22Rv1 (cell line): ENCODE measurements around the gene POPDC3.
"Not testable (repeated sequence)": the region's sequence is repeated elsewhere in the genome, so short reads cannot be mapped to it uniquely, and the experiment has no call there.

Experiments used
- H3K27ac ChIP-seq: fragments of 450-650 bp; 2 replicates; pipeline ENCODE4 v1.5.1; 2017
- ZFX ChIP-seq: fragments of 450-650 bp; IDR thresholded peaks from 2 replicates; pipeline ENCODE4 v1.6.1; 2017; ENCODE audit warnings: antibody characterized with exemption, borderline replicate concordance
- TF ChIP-seq, protein P1 (sequence below): fragments of 450-650 bp; IDR thresholded peaks from 2 replicates; pipeline ENCODE4 v1.5.1; 2017; ENCODE audit warnings: mild to moderate bottlenecking

POPDC3 gene

DNA sequence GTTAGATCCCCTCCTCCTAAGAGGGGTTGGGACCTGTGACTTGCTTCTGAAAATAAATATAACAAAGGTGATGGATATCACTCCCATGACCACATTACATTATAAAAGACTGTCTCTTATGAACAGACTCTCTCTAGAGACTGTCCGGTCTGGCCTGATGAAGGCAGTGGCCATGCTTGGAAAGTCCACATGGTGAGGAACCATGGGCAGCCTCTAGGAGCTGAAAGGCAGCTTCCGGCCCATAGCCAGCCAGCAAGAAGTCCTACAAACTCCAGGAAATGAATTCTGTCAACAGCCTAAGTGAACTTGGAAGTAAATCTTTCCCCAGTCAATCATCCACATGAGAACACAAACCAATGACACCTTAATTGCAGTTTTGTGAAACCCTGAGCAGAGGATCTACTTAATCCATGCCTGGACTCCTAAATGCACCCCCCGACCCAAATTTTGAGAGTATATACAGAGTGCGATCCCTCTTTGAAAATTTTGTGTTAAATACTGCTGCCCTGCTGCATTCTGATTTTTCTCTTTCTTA lies 2.2 kb upstream of the POPDC3 start:
- H3K27ac ChIP-seq: no peak overlapping the region
- TF ChIP-seq ZFX: no peak
- TF ChIP-seq, protein P1, sequence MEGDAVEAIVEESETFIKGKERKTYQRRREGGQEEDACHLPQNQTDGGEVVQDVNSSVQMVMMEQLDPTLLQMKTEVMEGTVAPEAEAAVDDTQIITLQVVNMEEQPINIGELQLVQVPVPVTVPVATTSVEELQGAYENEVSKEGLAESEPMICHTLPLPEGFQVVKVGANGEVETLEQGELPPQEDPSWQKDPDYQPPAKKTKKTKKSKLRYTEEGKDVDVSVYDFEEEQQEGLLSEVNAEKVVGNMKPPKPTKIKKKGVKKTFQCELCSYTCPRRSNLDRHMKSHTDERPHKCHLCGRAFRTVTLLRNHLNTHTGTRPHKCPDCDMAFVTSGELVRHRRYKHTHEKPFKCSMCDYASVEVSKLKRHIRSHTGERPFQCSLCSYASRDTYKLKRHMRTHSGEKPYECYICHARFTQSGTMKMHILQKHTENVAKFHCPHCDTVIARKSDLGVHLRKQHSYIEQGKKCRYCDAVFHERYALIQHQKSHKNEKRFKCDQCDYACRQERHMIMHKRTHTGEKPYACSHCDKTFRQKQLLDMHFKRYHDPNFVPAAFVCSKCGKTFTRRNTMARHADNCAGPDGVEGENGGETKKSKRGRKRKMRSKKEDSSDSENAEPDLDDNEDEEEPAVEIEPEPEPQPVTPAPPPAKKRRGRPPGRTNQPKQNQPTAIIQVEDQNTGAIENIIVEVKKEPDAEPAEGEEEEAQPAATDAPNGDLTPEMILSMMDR: no peak

DNA sequence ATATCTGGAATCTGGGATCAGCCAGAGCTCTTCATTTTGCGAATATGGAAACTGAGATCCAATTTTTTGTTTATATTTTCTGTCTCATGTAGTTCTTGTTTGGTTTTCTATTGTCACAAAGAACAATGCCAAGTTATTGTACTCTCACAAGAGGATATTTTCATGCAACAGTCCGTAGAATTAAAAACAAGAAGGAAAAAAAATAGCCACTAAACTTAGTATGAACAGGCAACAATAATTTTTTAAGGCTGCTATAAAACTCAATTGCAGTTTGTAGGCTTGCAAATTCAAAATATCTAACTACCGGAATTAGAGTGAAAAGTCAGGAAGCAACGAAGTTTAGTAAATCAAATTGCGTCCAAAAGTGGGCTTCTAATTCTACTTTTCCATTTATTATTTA lies 1.2 kb downstream of the POPDC3 start:
- TF ChIP-seq ZFX: no peak
- TF ChIP-seq, protein P1: no peak
- no peak overlapping the region for H3K27ac ChIP-seq

- no peak for TF ChIP-seq ZFX
- TF ChIP-seq, protein P1: no peak
- H3K27ac ChIP-seq: no peak overlapping the region
Observed at GRCh38 chr6:105178110-105178509, 1.7 kb downstream of the POPDC3 start.

- no peak overlapping the region for H3K27ac ChIP-seq
- TF ChIP-seq, protein P1: no peak
- TF ChIP-seq ZFX: no peak
Observed at GRCh38 chr6:105177556-105177955, 2.3 kb downstream of the POPDC3 start.

GRCh38 chr6:105174512-105174911 lies 5.3 kb downstream of the POPDC3 start:
- H3K27ac ChIP-seq: no peak overlapping the region
- TF ChIP-seq, protein P1: no peak
- TF ChIP-seq ZFX: no peak

- H3K27ac ChIP-seq: not testable (repeated sequence)
Observed at GRCh38 chr6:105172515-105172914, 7.3 kb downstream of the POPDC3 start.

GRCh38 chr6:105170059-105170458 lies 9.8 kb downstream of the POPDC3 start:
- TF ChIP-seq, protein P1: no peak
- TF ChIP-seq ZFX: no peak

GRCh38 chr6:105167914-105168313 lies 11.9 kb downstream of the POPDC3 start:
- no peak overlapping the region for H3K27ac ChIP-seq
- no peak for TF ChIP-seq ZFX
- TF ChIP-seq, protein P1: no peak

More at GRCh38 chr6:105170059-105170458, 9.8 kb downstream of the POPDC3 start:
- H3K27ac ChIP-seq: no peak overlapping the region
